Nucleus accumbens (tissue), 56 donors: ENCODE measurements around the gene MLPH.
"Not testable (repeated sequence)": the region's sequence is repeated elsewhere in the genome, so short reads cannot be mapped to it uniquely, and the experiment has no call there.

Experiments used
- DNase-seq, 56 donors: peaks; one replicate each; lab custom pipeline; 2025; lab: John Stamatoyannopoulos, UW

The MLPH gene

DNA sequence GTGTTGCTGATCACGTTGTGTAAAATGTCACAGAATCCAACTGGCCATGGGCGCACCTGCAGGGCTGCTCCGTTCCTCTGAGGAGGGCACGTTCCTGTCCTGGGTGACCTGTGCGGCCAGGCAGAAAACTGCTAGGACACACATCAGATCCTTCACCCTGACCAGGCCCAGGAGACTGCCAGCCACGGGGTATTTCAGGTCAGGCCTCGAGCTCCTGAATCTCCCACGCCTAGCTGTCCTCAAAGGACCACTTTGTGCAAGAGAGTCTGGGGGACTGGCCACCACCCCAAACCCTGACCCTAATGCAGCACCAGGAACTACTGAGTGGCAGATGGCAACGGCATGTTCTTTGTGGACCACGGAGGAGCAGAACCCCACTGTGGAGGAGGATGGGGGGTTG is 90.4 kb downstream of the MLPH start:
- no peak for DNase-seq

DNA sequence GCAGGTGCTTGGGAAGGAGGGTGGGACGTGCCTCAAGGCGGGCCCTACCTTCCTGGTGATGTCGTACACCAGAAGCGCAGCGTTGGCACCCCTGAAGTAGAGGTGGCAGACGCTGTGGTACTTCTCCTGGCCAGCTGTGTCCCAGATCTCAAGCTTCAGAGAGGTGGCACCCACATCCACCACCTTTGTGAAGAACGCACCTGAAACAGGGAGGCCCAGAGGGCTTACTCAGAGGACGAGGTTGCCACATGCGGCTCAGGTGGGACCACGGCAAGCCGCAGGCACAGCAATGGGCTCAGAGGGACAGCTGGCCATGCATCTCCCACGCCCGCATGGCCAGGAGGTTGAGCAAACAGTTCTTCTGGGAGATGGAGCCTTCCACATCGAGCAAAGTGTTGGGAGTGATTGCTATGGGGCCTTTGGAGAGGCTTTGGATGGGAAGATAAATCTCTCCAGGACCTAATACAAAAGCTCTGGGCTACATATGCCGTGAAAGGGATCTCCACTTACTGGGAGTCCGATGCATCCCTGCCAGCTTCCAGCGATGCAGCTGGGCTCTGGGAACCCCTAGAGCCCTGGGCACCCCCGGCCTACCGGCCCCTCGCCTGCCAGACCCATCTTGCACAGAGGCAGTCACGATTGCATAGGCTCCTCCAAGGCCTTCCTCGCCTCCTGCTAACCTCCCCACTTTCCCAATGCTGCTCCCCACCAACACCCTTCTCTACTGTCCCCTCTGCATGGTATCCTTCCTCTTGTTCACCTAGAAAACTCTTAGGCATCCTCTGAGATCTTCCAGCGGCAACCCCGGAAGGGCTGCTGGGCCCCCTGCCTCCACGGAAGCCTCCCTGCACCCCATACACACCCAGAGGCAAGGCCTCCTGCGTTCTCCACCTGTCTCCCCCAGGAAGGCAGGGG is 91.2 kb downstream of the MLPH start:
- no peak for DNase-seq

DNA sequence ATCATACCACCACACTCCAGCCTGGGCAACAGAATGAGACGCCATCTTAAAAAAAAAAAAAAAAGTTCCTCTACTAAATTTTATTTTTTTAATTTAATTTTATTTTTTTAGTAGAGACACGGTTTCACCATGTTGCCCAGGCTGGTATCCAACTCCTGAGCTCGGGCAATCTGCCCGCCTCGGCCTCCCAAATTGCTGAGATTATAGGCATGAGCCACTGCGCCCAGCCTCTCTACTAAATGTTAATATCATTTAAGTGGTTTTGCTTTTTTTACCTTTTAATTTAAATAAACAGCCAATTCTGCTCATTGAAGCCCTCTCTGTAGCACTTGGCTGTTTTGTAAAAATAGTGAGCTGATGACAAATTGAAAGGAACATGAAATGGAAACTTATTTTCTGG is 94.3 kb downstream of the MLPH start:
- no peak for DNase-seq

DNA sequence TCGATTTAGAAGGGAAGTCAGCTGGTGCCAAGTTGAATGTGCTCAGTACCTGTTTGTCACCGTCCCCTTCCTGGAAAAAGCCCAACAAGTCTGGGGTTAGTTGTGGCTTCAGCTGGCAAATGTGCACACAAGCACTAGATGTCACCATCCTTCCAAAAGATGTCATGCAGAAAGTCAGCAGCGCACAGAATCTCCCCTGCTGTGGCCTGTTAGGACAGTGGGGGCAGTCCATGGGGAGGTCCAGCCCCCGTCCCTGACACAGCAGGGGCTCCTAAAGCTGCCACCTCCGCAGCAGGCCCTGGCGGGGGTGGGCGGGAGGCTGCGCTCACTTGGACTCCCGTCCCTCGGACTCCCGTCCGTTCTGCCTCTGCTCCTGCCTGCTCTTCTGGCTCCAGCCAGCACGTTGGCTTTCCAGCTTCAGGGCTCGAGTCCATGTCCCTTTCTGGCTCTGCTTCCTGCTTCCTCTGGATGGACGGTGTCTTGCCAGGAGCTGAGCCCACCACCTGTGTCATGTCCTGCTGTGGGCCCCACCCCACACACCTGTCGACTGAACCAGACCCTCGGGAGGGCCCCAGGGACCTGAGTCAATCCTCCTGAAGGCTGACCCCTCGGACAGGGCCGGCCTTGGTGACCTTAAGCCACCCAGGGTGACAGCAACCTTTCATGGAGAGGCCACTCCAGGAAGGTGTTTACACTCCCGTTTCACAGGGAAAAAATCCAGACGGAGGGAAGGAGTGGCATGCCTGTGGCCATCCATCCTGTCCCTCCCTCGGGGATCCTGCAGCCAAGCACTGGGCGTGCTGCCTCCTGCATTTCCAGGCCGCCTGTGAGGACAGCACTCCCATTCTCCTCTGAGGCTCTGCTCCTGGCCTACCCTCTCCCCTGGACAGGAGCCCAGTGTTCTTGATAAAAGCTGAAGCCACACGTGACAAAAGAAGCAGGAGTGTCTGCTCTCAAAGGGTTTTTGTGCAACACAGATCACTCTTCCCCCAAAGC is 95.0 kb downstream of the MLPH start:
- DNase-seq = peak in 37 of 56 donors; percentile 6 to 62 (median 22)

DNA sequence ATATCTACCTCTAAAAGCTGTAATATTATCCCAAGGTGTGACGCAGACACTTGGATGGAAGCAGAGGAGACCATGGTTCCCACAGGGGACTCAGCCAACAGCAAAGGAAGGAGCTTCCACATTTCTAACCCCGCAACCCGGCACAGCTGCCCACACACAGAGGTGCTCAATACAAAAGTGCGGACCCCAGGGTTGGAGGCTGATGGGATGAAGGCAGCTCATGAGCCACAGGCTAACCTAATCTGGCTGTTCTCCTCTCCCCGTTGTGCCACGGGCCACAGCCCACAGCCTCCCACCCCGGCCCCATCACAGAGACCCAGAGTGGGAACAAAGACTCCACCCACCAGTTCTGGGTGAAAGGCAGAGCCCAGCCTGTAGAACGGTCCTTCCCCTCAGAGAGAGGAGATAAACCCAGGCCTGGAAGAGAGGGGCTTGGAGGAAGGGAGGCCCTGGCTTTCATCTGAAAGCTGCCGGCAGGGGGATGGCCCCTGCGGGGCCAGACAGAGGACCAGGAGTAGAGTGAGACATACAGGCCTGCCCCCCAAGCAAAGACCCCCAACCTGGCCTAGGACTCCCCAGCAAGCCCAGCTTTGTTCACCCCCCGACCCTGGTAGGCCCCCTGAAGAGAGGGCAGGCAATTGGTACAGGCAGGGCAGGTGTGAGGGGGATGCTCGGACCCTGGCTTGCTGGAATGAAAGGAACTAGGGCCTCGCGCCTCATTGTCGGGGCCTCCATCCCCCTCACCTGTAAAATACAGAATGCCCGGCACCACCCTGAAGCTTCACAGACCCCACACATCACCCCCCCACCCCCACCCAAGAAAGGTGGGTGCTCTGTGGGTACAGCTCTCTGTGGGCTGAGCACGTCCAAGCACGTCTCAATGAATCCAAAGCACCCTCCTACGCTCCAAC is 96.6 kb downstream of the MLPH start:
- DNase-seq = no peak

DNA sequence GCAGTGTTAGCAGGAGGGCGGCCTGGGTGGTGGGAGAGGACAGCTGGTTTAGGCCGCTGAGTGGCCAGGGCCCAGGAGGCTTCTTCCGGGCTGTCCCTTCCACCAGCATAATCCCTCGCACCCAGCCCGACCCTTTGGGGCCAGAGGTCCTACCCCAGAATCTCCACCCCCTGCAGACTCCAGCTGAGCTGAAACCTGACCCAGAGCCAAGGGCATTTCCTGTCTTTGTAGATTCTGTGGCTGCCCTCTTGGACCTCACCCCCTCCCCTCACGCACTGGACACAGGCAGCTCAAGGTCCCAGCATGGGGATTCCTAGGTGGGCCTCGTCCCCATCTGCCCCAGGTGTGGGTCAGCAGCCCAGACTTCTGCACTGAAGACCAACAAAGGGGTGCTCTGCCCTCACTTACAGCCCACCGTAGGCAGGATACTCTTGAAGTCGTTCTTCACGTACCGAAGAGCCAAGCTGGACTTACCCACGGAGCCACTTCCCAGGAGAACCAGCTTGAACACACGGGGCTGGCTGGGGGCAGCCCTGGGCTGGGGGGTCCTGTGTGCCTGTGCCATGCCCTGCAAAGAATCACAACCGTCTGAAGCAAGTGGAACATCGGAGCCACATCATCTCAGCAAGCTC is 98.7 kb downstream of the MLPH start:
- no peak for DNase-seq

DNA sequence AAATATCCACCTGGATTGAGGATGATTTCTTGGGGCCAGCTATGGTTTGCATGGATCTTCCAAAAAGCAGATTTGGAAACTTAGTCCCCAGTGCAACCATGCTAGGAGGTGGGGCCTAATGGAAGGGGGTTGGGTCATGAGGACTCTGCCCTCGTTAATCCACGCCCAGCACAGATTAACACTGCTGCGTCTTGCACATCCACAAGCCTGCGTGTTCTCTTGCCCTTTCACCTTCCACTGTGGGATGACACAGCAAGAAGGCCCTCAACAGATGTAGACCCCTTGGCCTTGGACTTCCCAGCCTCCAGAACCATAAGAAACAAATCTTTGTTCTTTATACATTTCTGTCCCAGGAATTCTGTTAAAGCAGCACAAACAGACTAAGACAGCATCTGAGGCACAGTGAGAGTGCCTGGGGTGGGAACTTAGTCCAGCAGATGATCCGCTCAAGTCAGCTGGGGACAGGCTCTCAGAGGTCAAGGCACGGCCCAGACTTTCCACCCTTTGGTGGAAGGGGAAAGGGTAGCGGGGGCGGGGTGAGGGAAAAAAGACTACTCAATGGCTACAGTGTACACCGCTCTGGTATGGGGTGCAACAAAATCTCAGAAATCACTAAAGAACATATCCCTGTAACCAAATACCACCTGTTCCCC is 101.1 kb downstream of the MLPH start:
- no peak for DNase-seq

DNA sequence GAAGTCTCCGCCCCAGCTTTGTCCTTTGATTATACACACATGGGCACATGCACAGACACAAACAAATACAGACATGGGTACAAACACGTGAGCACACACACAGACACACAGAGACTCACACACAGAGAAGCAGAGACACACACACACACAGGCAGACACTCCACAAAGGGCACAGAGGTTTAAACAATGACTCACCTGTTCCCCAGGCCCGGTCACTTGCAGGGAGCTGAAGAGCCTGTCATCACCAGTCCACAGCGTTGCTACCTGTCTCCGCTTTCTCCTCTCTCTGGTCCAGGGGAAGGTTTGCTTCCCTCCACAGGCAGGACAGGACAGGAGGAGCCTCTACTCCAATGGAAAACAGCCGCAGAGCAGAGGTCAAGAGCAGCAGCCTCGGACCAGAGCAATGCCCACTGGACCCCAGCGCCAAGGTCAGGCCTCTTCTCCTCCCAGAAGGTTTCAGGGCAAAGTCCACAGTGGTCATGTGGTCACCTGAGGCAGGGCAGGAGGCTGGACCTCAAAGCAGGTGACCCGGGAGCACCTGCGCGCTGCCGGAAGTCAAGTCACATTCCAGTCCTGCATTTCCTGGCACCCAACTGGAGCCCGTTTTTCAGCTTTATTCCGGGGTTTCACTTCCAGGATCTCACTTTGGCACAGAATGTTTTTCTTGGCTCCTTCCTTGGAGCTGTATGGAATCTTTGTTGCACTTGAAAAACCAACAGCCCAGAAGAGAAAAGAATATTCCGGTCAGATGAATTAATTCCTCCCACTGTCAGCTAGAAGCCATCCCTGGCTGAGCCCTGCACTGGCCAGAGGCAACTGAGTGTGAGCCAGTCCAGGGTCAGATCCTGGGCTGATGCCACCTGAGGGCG is 103.5 kb downstream of the MLPH start, which contains the start of gene RAB17:
Gene RAB17, minus strand, starts transcription at position 463 of the 869 bp plus-strand sequence. CDS start 4,580 bp downstream, outside the sequence.
- peak in 1 of 56 donors; percentile 12 for DNase-seq

DNA sequence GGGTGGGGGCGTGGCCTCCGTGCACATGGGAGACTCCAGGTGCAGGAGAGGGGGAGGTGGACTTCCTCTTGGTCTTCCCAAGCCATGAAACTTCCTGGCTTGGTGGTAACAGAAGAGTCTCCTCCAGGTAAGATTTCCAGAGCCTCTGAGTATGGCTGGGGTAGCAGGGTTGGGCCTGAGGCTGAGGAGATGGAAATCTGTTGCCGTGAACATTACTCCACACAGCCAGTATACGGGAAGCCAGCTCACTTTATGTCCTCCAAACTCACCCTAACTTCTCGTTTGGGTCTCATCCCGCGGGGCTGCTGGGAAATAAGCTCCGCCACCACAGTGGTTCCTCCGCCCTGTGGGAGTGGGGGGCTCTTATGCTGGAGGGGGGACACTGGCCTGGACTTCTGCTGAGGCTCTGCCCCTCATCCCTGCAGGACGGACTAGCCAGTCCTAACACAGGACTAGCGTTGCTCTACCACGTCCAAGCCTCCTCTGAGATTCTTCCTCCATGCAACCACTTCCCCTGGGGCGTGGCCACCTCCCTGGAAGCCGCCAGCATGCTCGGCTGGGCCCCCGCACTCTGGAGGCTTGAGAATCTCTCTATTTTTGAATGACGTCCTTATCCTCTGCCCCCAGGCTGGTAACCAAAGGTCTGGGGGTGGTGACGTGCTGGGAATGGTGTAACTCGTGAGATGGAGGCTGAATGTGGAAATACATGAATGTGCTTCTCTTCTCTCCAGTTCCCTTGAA is 104.3 kb downstream of the MLPH start:
- DNase-seq = peak in 6 of 56 donors; percentile 9 to 30 (median 18)

DNA sequence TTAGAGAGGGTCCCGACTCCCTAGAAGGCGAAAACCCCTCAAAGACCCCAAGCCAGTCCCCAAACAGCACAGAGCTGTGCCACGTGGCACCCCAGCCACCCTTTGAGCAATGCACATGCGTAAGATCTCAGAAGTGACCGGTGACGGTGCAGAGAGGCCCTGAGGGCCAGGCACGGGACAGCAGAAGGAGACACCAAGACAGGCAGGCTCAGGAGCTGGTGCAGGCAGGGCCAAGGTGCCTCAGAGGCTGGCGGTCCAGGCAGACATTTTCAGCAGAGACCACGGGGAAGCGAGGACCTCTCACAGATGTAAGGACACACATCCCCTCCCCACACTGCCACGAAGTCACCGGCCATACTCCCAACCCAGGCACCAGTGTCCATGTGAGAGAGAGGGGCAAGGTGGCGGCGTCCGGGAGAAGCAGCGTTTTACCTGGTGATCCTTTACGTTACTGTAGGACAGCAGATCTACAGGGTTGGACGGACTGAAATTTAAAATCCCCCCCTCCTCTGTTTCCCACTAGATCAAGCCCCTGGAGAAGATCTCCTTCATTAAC is 105.5 kb downstream of the MLPH start:
- DNase-seq = no peak

DNA sequence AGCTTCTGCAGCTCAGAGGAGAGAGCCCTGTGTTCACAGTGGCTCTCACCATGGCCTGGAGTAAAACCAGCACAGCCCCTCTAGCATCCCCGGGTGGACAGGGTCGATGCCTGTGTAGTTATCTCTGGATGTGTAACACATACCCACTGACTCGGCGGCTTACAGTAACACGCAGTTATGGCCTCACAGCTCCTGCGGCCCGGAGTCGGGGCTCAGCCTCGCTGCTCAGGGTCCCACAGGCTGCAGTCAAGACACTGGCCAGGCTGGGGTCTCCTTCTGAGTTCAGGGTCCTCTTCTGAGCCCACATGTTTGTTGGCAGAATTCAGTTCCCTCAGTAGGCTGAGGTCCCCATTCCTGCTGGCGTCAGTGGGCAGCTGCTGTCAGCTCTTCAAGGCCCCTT is 106.0 kb downstream of the MLPH start:
- no peak for DNase-seq

DNA sequence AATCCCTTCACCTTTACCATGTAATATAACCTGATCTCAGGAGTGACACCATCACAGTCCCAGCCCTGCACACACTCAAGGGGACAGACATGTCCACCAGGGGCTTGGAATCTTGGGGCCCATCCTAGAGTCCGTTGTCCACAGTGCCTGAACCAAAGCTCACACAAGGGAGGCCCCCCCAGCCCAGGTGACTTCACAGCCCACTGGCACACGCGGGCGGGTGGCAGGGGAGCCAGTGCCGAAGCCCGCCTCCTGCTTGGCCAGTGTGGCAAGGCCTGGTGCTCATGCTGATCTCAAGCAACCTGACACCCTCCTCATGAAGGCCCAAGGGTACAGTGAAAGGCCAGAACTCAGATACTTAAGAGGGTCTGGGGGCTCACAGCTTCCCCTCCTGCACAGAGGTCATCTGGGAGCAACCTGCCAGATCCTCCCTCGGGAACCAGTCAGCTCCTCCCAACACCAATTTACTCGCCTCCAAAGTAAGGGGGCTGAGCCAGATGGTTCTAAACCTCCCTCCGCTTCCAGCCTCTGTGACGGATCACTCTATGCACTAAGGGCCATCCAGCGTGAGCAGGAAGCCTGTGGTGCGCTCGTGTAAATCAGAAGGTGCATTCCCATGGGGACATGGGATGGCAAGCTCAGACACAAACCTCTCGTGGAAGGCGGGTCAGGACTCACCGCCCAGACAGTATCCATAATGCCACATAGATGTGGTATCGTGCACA is 106.7 kb downstream of the MLPH start:
- DNase-seq = no peak

DNA sequence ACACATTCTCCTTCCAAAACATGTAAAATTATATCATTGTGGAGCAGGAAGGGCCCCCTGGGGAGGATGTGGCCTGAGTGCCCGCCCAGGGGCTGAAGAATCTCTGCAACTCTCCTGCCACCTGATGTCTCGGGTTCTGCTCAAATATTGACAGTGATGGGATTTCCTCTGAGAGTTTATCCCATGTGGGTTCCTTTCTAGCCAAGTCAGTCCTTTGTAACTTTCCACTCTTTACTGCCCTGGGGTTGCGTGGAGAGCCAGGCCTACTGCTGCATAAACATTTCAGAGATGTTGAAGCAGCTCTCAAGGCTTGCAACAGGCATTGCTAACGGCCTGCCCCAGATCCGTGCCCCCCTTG is 107.4 kb downstream of the MLPH start:
- no peak for DNase-seq

DNA sequence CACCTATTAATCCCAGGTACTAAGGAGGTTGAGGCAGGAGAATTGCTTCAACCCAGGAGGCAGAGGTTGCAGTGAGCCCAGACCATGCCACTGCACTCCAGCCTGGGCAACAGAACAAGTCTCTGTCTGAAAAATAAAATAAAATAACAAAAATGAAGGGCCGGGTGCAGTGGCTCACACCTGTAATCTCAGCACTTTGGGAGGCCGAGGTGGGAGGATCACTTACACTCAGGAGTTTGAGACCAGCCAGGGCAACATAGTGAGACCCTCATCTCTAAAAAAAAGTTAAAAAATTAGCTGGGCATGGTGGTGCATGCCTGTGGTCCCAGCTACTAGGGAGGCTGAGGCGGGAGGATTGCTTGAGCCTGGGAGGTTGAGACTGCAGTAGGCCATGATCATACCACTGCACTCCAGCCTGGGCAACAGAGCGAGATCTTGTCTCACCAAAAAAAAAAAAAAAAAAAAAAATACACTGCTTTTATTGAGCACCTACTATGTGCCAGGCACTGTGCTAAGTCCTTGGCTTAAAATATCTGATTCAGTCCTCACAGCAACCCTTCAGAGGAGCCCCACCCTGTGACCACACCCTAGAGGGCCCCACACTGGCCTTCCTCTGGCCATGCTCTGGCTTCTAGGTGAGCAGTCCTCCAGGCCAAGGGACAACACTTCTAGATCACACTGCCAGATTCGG is 108.9 kb downstream of the MLPH start:
- not testable (repeated sequence) for DNase-seq

DNA sequence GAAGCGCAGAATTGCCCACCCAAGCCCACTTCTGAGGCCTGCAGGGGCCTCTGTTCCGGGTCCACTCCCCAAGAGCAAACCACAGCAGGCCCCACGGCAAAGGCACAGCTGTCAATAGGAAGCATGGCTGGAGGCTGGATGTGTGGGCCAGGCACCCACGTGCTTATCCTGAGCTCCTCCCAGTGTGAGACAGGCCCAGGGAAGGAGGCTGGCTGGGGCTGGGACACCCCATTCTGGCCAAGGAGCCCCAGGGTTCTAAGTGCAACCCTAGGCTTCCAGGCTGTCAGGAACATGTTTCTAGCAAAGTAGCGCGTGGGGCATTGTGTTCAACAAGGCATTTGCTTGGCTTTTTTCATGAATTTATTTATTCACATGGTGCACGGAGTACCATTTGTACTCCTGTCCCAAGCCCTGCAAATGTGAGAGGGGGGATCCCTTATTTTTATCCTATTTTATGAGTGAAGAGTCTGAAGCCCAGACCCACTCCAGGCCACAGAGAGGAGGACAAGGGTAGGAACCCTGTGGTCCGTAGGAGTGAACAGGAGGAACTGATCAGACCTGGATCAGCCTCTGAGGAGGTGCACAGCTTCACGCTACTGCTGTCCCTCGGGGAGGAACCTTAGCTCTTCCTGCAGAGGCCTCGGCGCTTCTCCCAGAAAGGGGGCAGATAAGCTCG is 109.6 kb downstream of the MLPH start:
- DNase-seq = no peak
